Fibroblast of pulmonary artery (primary cell): ENCODE data around the gene CCL26.

ENCODE experiments used
- DNase-seq: peaks from one replicate; pipeline ENCODE4 v3.0.0-alpha.2; 2010; ENCODE audit warnings: low read depth
- H3K4me3 ChIP-seq: replicated peaks from 2 replicates; pipeline ENCODE4 v1.5.1; 2011; ENCODE audit warnings: low read depth, mild to moderate bottlenecking, control low read depth, low read length, moderate library complexity
- TF ChIP-seq, protein P1 (sequence below): IDR thresholded peaks from 2 replicates; pipeline ENCODE4 v1.5.1; 2011; ENCODE audit warnings: mild to moderate bottlenecking, control low read depth, low read length, inconsistent platforms; ENCODE audit errors: missing control alignments

The CCL26 gene

DNA sequence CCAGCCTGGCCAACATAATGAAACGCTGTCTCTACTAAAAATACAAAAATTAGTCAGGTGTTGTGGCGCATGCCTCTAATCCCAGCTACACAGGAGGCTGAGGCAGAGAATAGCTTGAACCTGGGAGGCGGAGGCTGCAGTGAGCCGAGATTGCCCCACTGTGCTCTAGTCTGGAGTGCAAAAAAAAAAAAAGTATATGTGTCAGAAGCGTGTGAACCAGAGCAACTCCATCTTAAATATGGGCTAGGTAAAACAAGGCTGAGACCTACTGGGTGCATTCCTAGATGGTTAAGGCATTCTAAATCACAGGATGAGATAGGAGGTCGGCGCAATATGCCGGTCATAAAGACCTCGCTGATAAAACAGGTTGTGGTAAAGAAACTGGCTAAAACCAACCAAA lies 35.4 kb upstream of the CCL26 start:
- no peak for DNase-seq
- TF ChIP-seq, protein P1, sequence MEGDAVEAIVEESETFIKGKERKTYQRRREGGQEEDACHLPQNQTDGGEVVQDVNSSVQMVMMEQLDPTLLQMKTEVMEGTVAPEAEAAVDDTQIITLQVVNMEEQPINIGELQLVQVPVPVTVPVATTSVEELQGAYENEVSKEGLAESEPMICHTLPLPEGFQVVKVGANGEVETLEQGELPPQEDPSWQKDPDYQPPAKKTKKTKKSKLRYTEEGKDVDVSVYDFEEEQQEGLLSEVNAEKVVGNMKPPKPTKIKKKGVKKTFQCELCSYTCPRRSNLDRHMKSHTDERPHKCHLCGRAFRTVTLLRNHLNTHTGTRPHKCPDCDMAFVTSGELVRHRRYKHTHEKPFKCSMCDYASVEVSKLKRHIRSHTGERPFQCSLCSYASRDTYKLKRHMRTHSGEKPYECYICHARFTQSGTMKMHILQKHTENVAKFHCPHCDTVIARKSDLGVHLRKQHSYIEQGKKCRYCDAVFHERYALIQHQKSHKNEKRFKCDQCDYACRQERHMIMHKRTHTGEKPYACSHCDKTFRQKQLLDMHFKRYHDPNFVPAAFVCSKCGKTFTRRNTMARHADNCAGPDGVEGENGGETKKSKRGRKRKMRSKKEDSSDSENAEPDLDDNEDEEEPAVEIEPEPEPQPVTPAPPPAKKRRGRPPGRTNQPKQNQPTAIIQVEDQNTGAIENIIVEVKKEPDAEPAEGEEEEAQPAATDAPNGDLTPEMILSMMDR: no peak
- no peak overlapping the region for H3K4me3 ChIP-seq

DNA sequence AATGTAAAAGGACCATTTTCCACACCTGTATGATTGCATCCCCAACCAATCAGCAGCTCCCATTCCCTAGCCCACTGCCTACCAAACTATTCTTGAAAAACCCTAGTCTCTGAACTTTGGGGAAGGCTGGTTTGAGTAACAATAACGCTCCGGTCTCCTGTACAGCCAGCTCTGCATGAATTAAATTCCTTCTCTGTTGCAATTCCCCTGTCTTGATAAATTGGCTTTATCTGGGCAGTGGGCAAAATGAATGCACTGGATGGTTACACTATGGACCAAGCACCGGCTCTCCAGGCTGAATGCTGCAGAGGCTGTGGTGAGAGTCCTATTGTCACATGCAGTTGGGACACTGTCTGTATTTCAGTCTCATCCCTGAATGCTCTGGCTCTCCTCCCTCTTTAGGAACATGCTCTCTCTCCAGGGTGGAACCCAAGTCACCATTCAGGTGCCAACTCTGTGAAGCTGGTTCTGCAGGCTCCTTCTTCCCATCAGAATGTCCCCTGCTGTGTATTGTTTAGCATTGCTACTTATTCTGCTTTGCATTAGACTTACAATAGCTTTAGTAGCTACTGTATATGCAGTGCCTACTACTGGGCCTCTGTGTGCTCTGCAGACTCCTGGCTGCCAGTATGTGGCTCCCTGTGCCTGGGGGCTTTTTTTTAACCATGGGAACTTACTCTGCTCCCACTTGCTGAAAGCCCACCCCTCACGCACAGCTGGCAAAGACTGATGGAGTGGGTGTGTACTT lies 34.7 kb upstream of the CCL26 start:
- H3K4me3 ChIP-seq: no peak overlapping the region
- TF ChIP-seq, protein P1: no peak
- DNase-seq: no peak

DNA sequence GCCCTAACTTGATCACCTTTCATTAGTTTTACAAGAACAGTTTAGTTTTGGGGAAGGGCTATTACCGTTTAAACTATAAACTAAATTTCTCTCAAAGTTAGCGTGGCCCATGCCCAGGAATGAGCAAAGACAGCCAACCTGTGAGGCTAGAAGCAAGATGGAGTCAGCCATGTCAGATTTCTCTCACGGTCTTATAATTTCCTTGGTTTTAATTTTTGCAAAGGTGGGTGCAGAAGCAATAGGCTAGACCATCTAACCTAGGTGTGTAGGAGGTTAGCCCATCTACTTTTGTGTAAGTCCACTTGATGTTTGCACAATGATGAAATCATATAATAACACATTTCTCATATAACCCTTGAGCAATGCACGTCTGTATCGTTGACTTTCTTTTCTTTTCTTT lies 32.7 kb upstream of the CCL26 start:
- TF ChIP-seq, protein P1: no peak
- H3K4me3 ChIP-seq: no peak overlapping the region

GRCh38 chr7:75804004-75804403 lies 32.0 kb upstream of the CCL26 start:
- TF ChIP-seq, protein P1: no peak
- DNase-seq: no peak
- H3K4me3 ChIP-seq: no peak overlapping the region

More for the DNA sequence above, 32.7 kb upstream of the CCL26 start:
- no peak for DNase-seq

GRCh38 chr7:75802552-75802821 lies 30.5 kb upstream of the CCL26 start:
- TF ChIP-seq, protein P1: no peak
- H3K4me3 ChIP-seq: no peak overlapping the region
- no peak for DNase-seq

- DNase-seq: no peak
- no peak overlapping the region for H3K4me3 ChIP-seq
- TF ChIP-seq, protein P1: no peak
These were observed 26.8 kb upstream of the CCL26 start for GRCh38 chr7:75798770-75799169.

DNA sequence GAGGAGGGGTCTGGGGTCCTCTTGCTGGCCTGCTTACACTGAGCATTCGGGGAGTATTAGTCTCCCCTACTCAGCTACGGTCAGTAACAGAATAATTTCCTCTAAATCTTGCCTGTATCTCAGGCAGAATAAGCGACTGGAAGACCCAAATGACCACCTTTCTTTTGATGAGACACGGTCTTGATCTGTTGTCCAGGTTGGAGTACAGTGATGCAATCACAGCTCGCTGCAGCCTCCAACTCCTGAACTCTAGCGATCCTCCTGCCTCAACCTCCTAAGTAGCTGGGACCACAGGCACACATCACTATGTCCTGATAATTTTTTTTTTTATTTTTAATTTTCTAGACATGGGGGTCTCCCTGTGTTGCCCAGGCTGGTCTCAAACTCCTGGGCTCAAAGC lies 24.4 kb upstream of the CCL26 start:
- TF ChIP-seq, protein P1: no peak
- H3K4me3 ChIP-seq: no peak overlapping the region
- DNase-seq: no peak
